Measurements from ENCODE around the gene REXO1.
"Not testable (repeated sequence)": the region's sequence is repeated elsewhere in the genome, so short reads cannot be mapped to it uniquely, and the experiment has no call there.

REXO1 gene

DNA sequence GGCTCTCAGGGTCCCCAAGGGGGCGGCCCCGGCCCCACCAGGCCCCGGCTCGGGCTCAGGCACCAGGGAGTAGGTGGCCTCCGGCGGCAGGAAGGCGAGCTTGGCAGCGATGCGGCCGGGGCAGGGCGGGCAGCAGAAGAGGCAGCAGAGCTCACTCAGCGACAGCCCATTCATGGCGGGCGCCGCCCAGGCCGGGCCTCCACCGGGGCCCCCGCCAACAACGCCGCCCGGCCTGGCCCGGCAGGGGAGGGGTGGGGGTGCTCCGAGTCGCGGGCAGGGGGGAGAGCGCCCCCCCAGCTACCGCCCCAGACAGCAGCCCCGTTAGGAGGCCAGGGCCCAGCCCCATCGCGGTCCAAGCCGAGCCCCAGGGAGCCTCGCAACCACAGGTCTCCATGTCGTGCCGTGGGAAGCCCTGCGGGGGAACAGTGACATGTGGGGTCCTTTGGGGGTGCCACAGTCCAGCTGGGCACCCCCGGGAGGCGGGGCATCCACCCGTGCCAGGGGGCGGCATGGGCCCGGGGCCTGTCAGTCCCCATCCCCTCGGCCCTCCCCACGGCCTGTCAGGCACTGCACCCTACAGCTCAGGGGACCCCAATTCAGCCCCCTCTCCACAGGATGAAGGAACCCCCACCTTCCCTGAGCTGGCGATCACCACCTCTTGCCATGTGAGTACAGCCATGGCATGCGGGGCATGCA lies 33.3 kb upstream of the REXO1 start:
- Mint-ChIP-seq H3K4me1 (ENCODE audit: low read depth) (peaks cover 45% of the 10 kb centered on the region), H3K36me3 (ENCODE audit: low read depth) (peaks cover 67% of the 10 kb centered on the region)
- not testable (repeated sequence) for H3K27me3 Mint-ChIP-seq, H3K9me3 Mint-ChIP-seq, H3K27ac Mint-ChIP-seq, H3K4me3 Mint-ChIP-seq
- intact Hi-C loops (cut with micrococcal nuclease), result loop anchor here (10.0 kb wide), 1 partner anchor 133 kb away; the partner anchor contains the start of gene BTBD2

DNA sequence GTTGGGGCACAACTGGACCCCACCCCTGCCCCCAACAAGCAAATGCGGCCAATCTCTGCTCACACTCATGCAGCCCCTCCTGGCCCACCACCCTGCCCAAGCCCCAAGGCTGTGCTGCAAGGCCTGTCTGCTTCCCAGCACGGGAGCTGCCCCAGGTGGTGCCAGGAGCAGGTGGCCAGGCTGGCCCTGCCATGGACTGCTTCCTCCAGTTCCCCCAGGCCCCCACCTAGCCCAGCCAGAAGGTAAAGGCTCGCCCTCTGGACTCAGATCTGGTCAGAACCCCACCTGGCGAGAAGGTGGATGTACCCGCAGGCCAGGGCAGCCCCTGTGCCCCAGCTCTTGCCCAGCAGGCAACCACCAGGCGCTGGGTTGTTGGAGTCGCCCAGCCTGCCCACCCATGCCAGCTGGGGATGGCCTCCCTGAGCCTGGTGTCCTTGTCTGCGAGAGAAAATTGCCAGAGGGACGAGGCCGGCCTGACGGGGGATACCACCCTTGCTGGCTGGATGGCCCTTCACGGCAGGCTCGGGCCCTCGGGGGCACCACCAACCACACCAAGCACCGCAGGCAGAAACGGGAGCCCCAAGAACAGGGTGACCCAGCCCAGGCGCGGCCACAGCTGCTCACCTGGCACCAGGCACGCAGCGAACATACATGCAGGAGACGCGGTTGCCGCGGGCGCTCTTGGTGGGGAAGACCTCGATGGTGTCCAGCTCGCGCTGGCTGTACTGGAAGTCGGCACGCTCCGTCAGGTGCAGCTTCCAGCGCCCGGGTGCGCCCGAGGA lies 32.5 kb upstream of the REXO1 start:
- intact Hi-C loops (cut with micrococcal nuclease), result loop anchor here (10.0 kb wide), 1 partner anchor 134 kb away; the partner anchor contains the start of gene BTBD2
- peaks cover 49% of the 10 kb centered on the region for H3K4me1 Mint-ChIP-seq (ENCODE audit: low read depth)
- no peak overlapping the region for H3K27ac Mint-ChIP-seq
- H3K27me3 Mint-ChIP-seq, result no peaks in the 10 kb centered on the region
- no peak overlapping the region for H3K4me3 Mint-ChIP-seq
- peaks cover 69% of the 10 kb centered on the region for H3K36me3 Mint-ChIP-seq (ENCODE audit: low read depth)
- H3K9me3 Mint-ChIP-seq, result no peaks in the 10 kb centered on the region

DNA sequence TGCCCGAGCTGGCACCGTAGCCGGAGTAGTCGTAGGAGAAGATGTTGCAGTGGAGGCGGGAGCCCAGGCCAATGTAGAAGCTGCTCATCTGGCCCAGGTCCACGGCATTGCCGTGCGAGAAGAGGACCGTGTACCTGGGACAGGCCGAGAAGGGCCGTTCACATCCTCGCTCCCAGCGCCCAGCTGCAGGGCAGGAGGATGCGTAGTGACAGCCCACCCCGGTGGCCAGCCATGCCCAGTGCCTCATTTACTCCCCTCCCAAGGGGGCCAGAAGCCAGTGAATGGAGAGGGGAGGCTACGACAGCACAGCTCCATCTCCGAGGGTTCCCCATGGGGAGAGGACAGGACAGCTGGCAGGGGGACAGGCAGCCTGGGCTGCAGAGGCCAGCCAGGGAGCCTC lies 31.7 kb upstream of the REXO1 start:
- not testable (repeated sequence) for H3K9me3 Mint-ChIP-seq, H3K27ac Mint-ChIP-seq, H3K4me3 Mint-ChIP-seq, H3K27me3 Mint-ChIP-seq
- intact Hi-C loops (cut with micrococcal nuclease), result loop anchor here (10.0 kb wide), 1 partner anchor 135 kb away; the partner anchor contains the start of gene BTBD2
- Mint-ChIP-seq H3K36me3 (ENCODE audit: low read depth) (peaks cover 75% of the 10 kb centered on the region), H3K4me1 (ENCODE audit: low read depth) (peaks cover 49% of the 10 kb centered on the region)

GRCh38 chr19:1878583-1878982 lies 30.3 kb upstream of the REXO1 start:
- H3K27me3 Mint-ChIP-seq; intact Hi-C loops (cut with micrococcal nuclease); H3K4me3 Mint-ChIP-seq; H3K27ac Mint-ChIP-seq; H3K9me3 Mint-ChIP-seq: not testable (repeated sequence)
- Mint-ChIP-seq H3K36me3 (ENCODE audit: low read depth) (peaks cover 70% of the 10 kb centered on the region), H3K4me1 (ENCODE audit: low read depth) (peaks cover 47% of the 10 kb centered on the region)

DNA sequence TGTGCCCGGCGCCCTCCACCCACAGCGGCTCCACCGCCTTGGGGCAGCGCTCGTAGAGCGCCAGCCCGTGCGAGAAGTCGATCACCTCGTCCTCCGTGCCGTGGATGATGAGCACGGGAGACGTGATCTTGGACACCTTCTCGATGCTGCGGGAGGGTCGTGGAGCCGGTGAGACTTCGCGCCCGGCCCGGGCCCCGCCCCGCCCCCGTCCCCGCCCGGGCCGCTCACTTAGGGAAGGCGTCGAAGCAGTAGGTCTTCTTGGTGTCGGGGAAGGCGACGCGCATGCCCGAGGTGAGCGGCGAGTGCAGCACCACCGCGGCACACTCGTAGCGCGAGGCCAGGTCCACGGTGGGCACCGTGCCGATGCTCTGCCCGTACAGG lies 29.0 kb upstream of the REXO1 start:
- peaks cover 47% of the 10 kb centered on the region for H3K4me1 Mint-ChIP-seq (ENCODE audit: low read depth)
- intact Hi-C loops (cut with micrococcal nuclease); H3K4me3 Mint-ChIP-seq; H3K9me3 Mint-ChIP-seq; H3K27ac Mint-ChIP-seq; H3K27me3 Mint-ChIP-seq: not testable (repeated sequence)
- peaks cover 70% of the 10 kb centered on the region for H3K36me3 Mint-ChIP-seq (ENCODE audit: low read depth)

- intact Hi-C loops (cut with micrococcal nuclease), result loop anchor here (1.0 kb wide), 1 partner anchor 12 kb away; no protein-coding TSS in a partner anchor
Measured at GRCh38 chr19:1876496-1877279, 28.4 kb upstream of the REXO1 start.

GRCh38 chr19:1875646-1876495 lies 27.6 kb upstream of the REXO1 start:
- Mint-ChIP-seq H3K9me3 (no peaks in the 10 kb centered on the region), H3K4me3 (peak overlapping the region; percentile 99), H3K36me3 (ENCODE audit: low read depth) (peaks cover 76% of the 10 kb centered on the region), H3K27me3 (no peaks in the 10 kb centered on the region), H3K4me1 (ENCODE audit: low read depth) (peaks cover 41% of the 10 kb centered on the region), H3K27ac (peak overlapping the region; percentile 93)
- intact Hi-C loops (cut with micrococcal nuclease), result loop anchor here (1.0 kb wide), 1 partner anchor 12 kb away; no protein-coding TSS in a partner anchor

More at GRCh38 chr19:1876496-1877279, 28.4 kb upstream of the REXO1 start:
- Mint-ChIP-seq H3K36me3 (ENCODE audit: low read depth) (peaks cover 72% of the 10 kb centered on the region), H3K27ac (peak overlapping the region; percentile 93), H3K4me3 (peak overlapping the region; percentile 99), H3K4me1 (ENCODE audit: low read depth) (peaks cover 41% of the 10 kb centered on the region)
- H3K9me3 Mint-ChIP-seq, H3K27me3 Mint-ChIP-seq: not testable (repeated sequence)

GRCh38 chr19:1875265-1875645 lies 27.0 kb upstream of the REXO1 start:
- intact Hi-C loops (cut with micrococcal nuclease); H3K27me3 Mint-ChIP-seq; H3K9me3 Mint-ChIP-seq: not testable (repeated sequence)
- H3K4me3 Mint-ChIP-seq, result peak overlapping the region; percentile 99
- H3K36me3 Mint-ChIP-seq (ENCODE audit: low read depth), result peaks cover 76% of the 10 kb centered on the region
- peaks cover 40% of the 10 kb centered on the region for H3K4me1 Mint-ChIP-seq (ENCODE audit: low read depth)
- H3K27ac Mint-ChIP-seq, result peak overlapping the region; percentile 93

GRCh38 chr19:1874554-1875185 lies 26.4 kb upstream of the REXO1 start:
- peak overlapping the region; percentile 99 for H3K4me3 Mint-ChIP-seq
- H3K27me3 Mint-ChIP-seq, result no peaks in the 10 kb centered on the region
- H3K27ac Mint-ChIP-seq, result peak overlapping the region; percentile 93
- intact Hi-C loops (cut with micrococcal nuclease), result no loop called here
- no peaks in the 10 kb centered on the region for H3K9me3 Mint-ChIP-seq
- peaks cover 72% of the 10 kb centered on the region for H3K36me3 Mint-ChIP-seq (ENCODE audit: low read depth)
- peaks cover 35% of the 10 kb centered on the region for H3K4me1 Mint-ChIP-seq (ENCODE audit: low read depth)

GRCh38 chr19:1873524-1874473 lies 25.5 kb upstream of the REXO1 start:
- no peaks in the 10 kb centered on the region for H3K9me3 Mint-ChIP-seq
- H3K27me3 Mint-ChIP-seq, result no peaks in the 10 kb centered on the region
- peaks cover 35% of the 10 kb centered on the region for H3K4me1 Mint-ChIP-seq (ENCODE audit: low read depth)
- H3K4me3 Mint-ChIP-seq, result peak overlapping the region; percentile 99
- H3K27ac Mint-ChIP-seq, result peak overlapping the region; percentile 93
- intact Hi-C loops (cut with micrococcal nuclease), result no loop called here
- H3K36me3 Mint-ChIP-seq (ENCODE audit: low read depth), result peaks cover 68% of the 10 kb centered on the region

- Mint-ChIP-seq H3K27me3 (no peaks in the 10 kb centered on the region), H3K9me3 (no peaks in the 10 kb centered on the region), H3K36me3 (ENCODE audit: low read depth) (peaks cover 66% of the 10 kb centered on the region), H3K4me1 (ENCODE audit: low read depth) (peaks cover 35% of the 10 kb centered on the region), H3K27ac (peak overlapping the region; percentile 93), H3K4me3 (peak overlapping the region; percentile 32)
- intact Hi-C loops (cut with micrococcal nuclease), result no loop called here
Measured at GRCh38 chr19:1872807-1873523, 24.7 kb upstream of the REXO1 start.

Measured in dendritic cell treated with granulocyte-macrophage colony-stimulating factor and Interleukin-4, amounts not matched to agents 40 ng/mL and 50 ng/mL, for 4 days (primary cell).